CD14-positive monocyte (primary cell): ENCODE measurements around the gene ETS1. TPM values are rescaled to one million over a fixed set of nuclear protein-coding genes. Genes with fewer than 3 reads are reported as not detected.
A peak's percentile ranks its signal among the peaks of the same experiment; 100 is the strongest.

Experiments
- DNase-seq, 3 donors: peaks; one replicate each; pipeline ENCODE4 v3.0.0-alpha.2; 2011 to 2022
- H2AFZ ChIP-seq: 2 replicates; pipeline ENCODE4 v1.6.0; 2012; ENCODE audit warnings: mild to moderate bottlenecking, low read depth, low read length, inconsistent platforms; ENCODE audit not compliant: insufficient read depth, poor library complexity, severe bottlenecking
- H3K27ac ChIP-seq, 2 donors: 1 replicate in 1 of 2; 2 replicates in 1 of 2; pipeline ENCODE4 v1.5.1; 2012 to 2013; ENCODE audit warnings: low read length in 2 of 2, control low read depth in 1 of 2, inconsistent platforms in 1 of 2, low read depth in 1 of 2, mild to moderate bottlenecking in 1 of 2
- H3K27me3 ChIP-seq, 2 donors: one replicate each; pipeline versions ENCODE4 v1.6.0 to v1.6.1; 2011 to 2013; ENCODE audit warnings: low read length in 2 of 2; ENCODE audit not compliant: control insufficient read depth in 2 of 2, insufficient read depth in 2 of 2
- H3K36me3 ChIP-seq, 2 donors: replicated peaks in 1 of 2; 1 replicate in 1 of 2; 2 replicates in 1 of 2; pipeline versions ENCODE4 v1.5.1 to v1.6.1; 2012 to 2013; ENCODE audit warnings: low read length in 2 of 2, control low read depth in 1 of 2, inconsistent platforms in 1 of 2, mild to moderate bottlenecking in 1 of 2; ENCODE audit not compliant: insufficient read depth in 2 of 2, control insufficient read depth in 1 of 2
- H3K4me1 ChIP-seq, 2 donors: 1 replicate in 1 of 2; 2 replicates in 1 of 2; pipeline versions ENCODE4 v1.5.1 to v1.6.1; 2012 to 2013; ENCODE audit warnings: low read length in 2 of 2, control low read depth in 1 of 2, inconsistent platforms in 1 of 2, mild to moderate bottlenecking in 1 of 2, moderate library complexity in 1 of 2; ENCODE audit not compliant: insufficient read depth in 2 of 2, control insufficient read depth in 1 of 2
- H3K4me2 ChIP-seq: replicated peaks from 2 replicates; pipeline ENCODE3; 2012; ENCODE audit warnings: low read length, moderate library complexity, mild to moderate bottlenecking; ENCODE audit not compliant: poor library complexity, severe bottlenecking; ENCODE audit errors: extremely low read depth
- H3K4me3 ChIP-seq, 3 experiments: fragments of 200-600 bp in 1 of 3; sonication (generic) in 1 of 3; replicated peaks in 1 of 3; 1 replicate in 2 of 3; 2 replicates in 1 of 3; pipeline ENCODE4 v1.5.1; 2011 to 2013; ENCODE audit warnings: low read length in 3 of 3, mild to moderate bottlenecking in 3 of 3, control low read depth in 2 of 3, low read depth in 2 of 3, inconsistent platforms in 1 of 3, moderate library complexity in 1 of 3
- H3K79me2 ChIP-seq: 2 replicates; pipeline ENCODE4 v1.6.0; 2012; ENCODE audit warnings: mild to moderate bottlenecking, control low read depth, inconsistent platforms, low read length, moderate library complexity; ENCODE audit not compliant: insufficient read depth
- H3K9ac ChIP-seq: 2 replicates; pipeline ENCODE4 v1.6.0; 2017; ENCODE audit warnings: low read length, mild to moderate bottlenecking; ENCODE audit not compliant: insufficient read depth, poor library complexity, severe bottlenecking
- H3K9me3 ChIP-seq, 2 donors: replicated peaks in 1 of 2; 1 replicate in 1 of 2; 2 replicates in 1 of 2; pipeline versions ENCODE4 v1.5.1 to v1.6.1; 2012 to 2013; ENCODE audit warnings: low read length in 2 of 2, control low read depth in 1 of 2; ENCODE audit not compliant: control insufficient read depth in 1 of 2, insufficient read depth in 1 of 2
- H4K20me1 ChIP-seq: 2 replicates; pipeline ENCODE4 v1.6.0; 2012; ENCODE audit warnings: mild to moderate bottlenecking, low read length, control low read depth, moderate library complexity; ENCODE audit not compliant: insufficient read depth
- H3K27ac Mint-ChIP-seq, 7 donors: one replicate each; pipeline ENCODE4 v1.8.0; 2020; ENCODE audit warnings: mild to moderate bottlenecking in 7 of 7, mixed read lengths in 7 of 7, moderate library complexity in 6 of 7, inconsistent platforms in 2 of 7
- H3K27me3 Mint-ChIP-seq, 3 donors: one replicate each; pipeline ENCODE4 v1.8.0; 2021 to 2022; ENCODE audit warnings: low read depth in 3 of 3, mild to moderate bottlenecking in 3 of 3, mixed read lengths in 3 of 3, moderate library complexity in 3 of 3, inconsistent platforms in 1 of 3
- H3K36me3 Mint-ChIP-seq, 2 donors: one replicate each; pipeline ENCODE4 v1.8.0; 2020; ENCODE audit warnings: mixed read lengths in 2 of 2, inconsistent platforms in 1 of 2, mild to moderate bottlenecking in 1 of 2
- H3K4me1 Mint-ChIP-seq: one replicate; pipeline ENCODE4 v1.8.0; 2020; ENCODE audit warnings: mild to moderate bottlenecking, mixed read lengths
- H3K4me3 Mint-ChIP-seq, 2 donors: one replicate each; pipeline ENCODE4 v1.8.0; 2020; ENCODE audit warnings: mild to moderate bottlenecking in 2 of 2, mixed read lengths in 2 of 2, moderate library complexity in 1 of 2
- H3K9me3 Mint-ChIP-seq, 7 donors: one replicate each; pipeline ENCODE4 v1.8.0; 2020 to 2022; ENCODE audit warnings: mixed read lengths in 7 of 7, mild to moderate bottlenecking in 6 of 7, moderate library complexity in 6 of 7, inconsistent platforms in 2 of 7
- WGBS: methylation state at CpG from one replicate; pipeline ENCODE4 v1.1.5; 2013; ENCODE audit warnings: missing lambda C conversion rate; ENCODE audit not compliant: insufficient coverage; 5-methylcytosine and 5-hydroxymethylcytosine counted together
- intact Hi-C, 2 donors: fragments of 100-400 bp; cut with micrococcal nuclease; formaldehyde crosslinking; loops; one replicate each; pipeline versions ENCODE4 v1.15.0 to v1.15.1; 2023
- polyA plus RNA-seq, 3 donors: library from polyadenylated mRNA; depleted of rRNA in 1 of 3; unstranded in 2 of 3; stranded (reverse) in 1 of 3; fragments of 300-500 nt in 2 of 3; fragments of >200 nt in 1 of 3; fragmentation: Illumina TruSeq in 2 of 3; gene quantifications; 1 replicate in 2 of 3; 2 replicates in 1 of 3; pipeline ENCODE4 v1.2.3, GENCODE V29; 2012 to 2021
- TF ChIP-seq, protein P1 (sequence below): fragments of 200-600 bp; IDR thresholded peaks from one replicate; pipeline ENCODE4 v1.8.0; 2022; ENCODE audit warnings: antibody characterized with exemption, mild to moderate bottlenecking

Gene ETS1
- polyA plus RNA-seq, 3 donors: 0.67 to 1.6 (median 1.6) TPM

DNA sequence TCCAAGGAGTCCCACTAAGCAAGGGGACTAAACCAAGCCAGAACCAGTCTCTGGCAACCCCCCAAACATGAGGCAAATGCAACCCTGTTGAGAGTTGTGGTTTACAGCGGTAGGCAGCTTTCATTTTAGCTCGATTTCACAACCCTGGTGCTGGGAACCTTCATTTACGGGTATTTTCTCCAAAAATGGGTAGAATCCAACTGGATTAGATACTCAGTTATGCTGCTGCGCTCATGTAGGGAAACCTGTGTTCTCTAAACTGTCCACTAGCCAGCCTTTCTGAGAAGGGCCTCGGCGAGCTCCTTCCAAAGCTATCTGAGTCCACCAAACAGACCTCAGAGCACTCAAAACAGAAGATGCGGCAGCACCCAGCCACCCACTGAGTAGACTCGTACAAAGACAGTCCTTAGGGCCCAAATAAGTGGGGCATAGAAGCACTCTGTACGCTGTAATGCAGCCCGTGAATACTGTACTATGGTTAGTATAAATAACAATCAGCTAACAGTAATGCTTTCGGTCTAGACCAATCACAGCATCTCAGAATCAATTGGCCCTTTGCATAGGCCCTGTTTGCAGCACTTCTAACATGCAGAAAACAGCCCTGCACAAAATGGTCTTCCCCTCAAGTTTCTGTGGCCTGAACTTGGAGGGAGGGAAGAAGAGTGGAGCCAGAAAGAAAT, 104.7 kb downstream of the ETS1 start:
- H3K79me2 ChIP-seq: no peaks in the 10 kb centered on the region
- Mint-ChIP-seq H3K4me3 (peak overlapping the region; percentile 48 to 49), H3K9me3 (peaks cover 0 to 6% (median 2%) of the 10 kb centered on the region in 7 donors), H3K36me3 (peaks cover 26 to 53% of the 10 kb centered on the region in 2 donors), H3K27me3 (peaks cover 0 to 8% (median 0%) of the 10 kb centered on the region in 3 donors), H3K4me1 (peaks cover 44% of the 10 kb centered on the region), H3K27ac (peak overlapping the region in 5 of 7 donors; percentile 2 to 74 (median 69))
- 30% methylated on average over 3 of the region's 11 CpGs for WGBS
- H3K27ac ChIP-seq: peak overlapping the region in 1 of 2 donors; percentile 63
- DNase-seq: no peak
- H4K20me1 ChIP-seq: no peaks in the 10 kb centered on the region
- peak overlapping the region; percentile 63 for H3K4me2 ChIP-seq
- H3K9me3 ChIP-seq: no peaks in the 10 kb centered on the region
- no peak overlapping the region for H3K9ac ChIP-seq
- H3K36me3 ChIP-seq: peaks cover 3 to 14% of the 10 kb centered on the region in 2 donors
- intact Hi-C loops: no loop called here
- H3K4me3 ChIP-seq: peak overlapping the region in 1 of 3 experiments; percentile 48
- peaks cover 27 to 35% of the 10 kb centered on the region in 2 donors for H3K4me1 ChIP-seq
- TF ChIP-seq, protein P1, sequence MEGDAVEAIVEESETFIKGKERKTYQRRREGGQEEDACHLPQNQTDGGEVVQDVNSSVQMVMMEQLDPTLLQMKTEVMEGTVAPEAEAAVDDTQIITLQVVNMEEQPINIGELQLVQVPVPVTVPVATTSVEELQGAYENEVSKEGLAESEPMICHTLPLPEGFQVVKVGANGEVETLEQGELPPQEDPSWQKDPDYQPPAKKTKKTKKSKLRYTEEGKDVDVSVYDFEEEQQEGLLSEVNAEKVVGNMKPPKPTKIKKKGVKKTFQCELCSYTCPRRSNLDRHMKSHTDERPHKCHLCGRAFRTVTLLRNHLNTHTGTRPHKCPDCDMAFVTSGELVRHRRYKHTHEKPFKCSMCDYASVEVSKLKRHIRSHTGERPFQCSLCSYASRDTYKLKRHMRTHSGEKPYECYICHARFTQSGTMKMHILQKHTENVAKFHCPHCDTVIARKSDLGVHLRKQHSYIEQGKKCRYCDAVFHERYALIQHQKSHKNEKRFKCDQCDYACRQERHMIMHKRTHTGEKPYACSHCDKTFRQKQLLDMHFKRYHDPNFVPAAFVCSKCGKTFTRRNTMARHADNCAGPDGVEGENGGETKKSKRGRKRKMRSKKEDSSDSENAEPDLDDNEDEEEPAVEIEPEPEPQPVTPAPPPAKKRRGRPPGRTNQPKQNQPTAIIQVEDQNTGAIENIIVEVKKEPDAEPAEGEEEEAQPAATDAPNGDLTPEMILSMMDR: no peak
- H2AFZ ChIP-seq: peak overlapping the region; percentile 63
- no peaks in the 10 kb centered on the region for H3K27me3 ChIP-seq

DNA sequence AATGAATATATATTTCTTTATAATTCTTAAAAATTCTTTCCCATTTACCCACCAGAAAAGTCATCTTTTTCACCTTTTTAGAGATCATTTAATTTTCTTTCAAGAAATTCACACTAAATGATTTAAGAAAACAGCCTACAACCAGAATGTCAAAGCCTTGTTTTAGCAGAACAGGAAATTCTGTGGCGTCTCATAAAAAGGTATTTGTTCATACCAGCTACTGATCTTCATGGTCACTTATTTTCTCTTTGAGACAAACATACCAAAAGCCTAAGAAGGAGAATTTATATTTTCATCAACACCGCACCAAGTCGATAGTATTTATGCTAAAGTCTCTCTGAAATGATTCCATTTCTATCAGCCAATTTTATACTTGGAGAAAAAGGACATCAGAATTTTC, 105.3 kb downstream of the ETS1 start:
- peaks cover 27 to 35% of the 10 kb centered on the region in 2 donors for H3K4me1 ChIP-seq
- H3K27me3 ChIP-seq: no peaks in the 10 kb centered on the region
- H3K4me2 ChIP-seq: peak overlapping the region; percentile 63
- H2AFZ ChIP-seq: peak overlapping the region; percentile 63
- peak overlapping the region in 1 of 3 experiments; percentile 48 for H3K4me3 ChIP-seq
- peaks cover 29 to 56% of the 10 kb centered on the region in 2 donors for H3K36me3 Mint-ChIP-seq
- H3K4me1 Mint-ChIP-seq: peaks cover 44% of the 10 kb centered on the region
- H4K20me1 ChIP-seq: no peaks in the 10 kb centered on the region
- no peak for DNase-seq
- no CpG with 5 or more reads among the region's 3 CpGs for WGBS
- peak overlapping the region in 1 of 7 donors; percentile 71 for H3K27ac Mint-ChIP-seq
- peaks cover 0 to 8% (median 0%) of the 10 kb centered on the region in 3 donors for H3K27me3 Mint-ChIP-seq
- H3K9ac ChIP-seq: no peak overlapping the region
- peaks cover 3 to 19% of the 10 kb centered on the region in 2 donors for H3K36me3 ChIP-seq
- H3K27ac ChIP-seq: peak overlapping the region in 1 of 2 donors; percentile 63
- H3K4me3 Mint-ChIP-seq: no peak overlapping the region
- TF ChIP-seq, protein P1: no peak
- intact Hi-C loops: no loop called here
- no peaks in the 10 kb centered on the region for H3K79me2 ChIP-seq
- H3K9me3 Mint-ChIP-seq: peaks cover 0 to 7% (median 3%) of the 10 kb centered on the region in 7 donors
- no peaks in the 10 kb centered on the region for H3K9me3 ChIP-seq
